Measurements from ENCODE around the gene TBX21.

DNA sequence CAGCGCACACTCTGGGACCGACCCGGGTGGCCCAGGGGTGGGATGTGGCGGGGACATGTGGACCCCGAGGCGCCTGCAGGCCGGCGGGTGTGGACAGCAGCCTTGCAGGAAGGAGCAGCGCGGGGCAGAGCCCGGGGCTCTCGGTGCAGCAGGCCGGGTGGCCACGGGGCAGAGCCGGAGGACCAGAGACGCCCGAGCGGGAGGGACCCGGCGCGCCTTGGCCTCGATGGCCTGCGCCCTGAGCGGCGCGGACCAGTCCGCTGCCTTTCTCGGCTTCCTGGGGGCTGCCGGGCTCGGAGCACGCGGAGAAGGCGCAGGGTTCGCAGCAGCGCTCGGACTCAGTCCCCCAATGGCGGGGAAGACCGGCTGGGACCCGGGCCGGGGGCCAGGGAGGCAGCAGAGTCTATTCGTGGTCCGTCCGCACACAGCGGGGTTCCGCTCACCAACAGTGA is 45.2 kb downstream of the TBX21 start:
- TF ChIP-seq EZH2 (IDR thresholded peaks at IDR 0.05; ENCODE audit: low read length, unreplicated experiment) (no peak), EZH2phosphoT487 (IDR thresholded peaks at IDR 0.05; ENCODE audit: borderline replicate concordance, low read length) (no peak)
- TF ChIP-seq, protein P1, sequence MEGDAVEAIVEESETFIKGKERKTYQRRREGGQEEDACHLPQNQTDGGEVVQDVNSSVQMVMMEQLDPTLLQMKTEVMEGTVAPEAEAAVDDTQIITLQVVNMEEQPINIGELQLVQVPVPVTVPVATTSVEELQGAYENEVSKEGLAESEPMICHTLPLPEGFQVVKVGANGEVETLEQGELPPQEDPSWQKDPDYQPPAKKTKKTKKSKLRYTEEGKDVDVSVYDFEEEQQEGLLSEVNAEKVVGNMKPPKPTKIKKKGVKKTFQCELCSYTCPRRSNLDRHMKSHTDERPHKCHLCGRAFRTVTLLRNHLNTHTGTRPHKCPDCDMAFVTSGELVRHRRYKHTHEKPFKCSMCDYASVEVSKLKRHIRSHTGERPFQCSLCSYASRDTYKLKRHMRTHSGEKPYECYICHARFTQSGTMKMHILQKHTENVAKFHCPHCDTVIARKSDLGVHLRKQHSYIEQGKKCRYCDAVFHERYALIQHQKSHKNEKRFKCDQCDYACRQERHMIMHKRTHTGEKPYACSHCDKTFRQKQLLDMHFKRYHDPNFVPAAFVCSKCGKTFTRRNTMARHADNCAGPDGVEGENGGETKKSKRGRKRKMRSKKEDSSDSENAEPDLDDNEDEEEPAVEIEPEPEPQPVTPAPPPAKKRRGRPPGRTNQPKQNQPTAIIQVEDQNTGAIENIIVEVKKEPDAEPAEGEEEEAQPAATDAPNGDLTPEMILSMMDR (conservative IDR thresholded peaks at IDR 0.05; ENCODE audit: low read depth, low read length), result no peak
